NCI-H2107 (cell line): ENCODE measurements around the gene CDH13.

Source experiments
- DNase-seq: peaks from one replicate; lab custom pipeline; 2025; lab: John Stamatoyannopoulos, UW

The CDH13 gene

GRCh38 chr16:83579436-83579835 lies 952.7 kb downstream of the CDH13 start:
- DNase-seq = no peak

- DNase-seq = no peak
These were observed 954.3 kb downstream of the CDH13 start for GRCh38 chr16:83581082-83581481.

GRCh38 chr16:83581994-83582747 lies 955.4 kb downstream of the CDH13 start:
- DNase-seq = no peak

- DNase-seq = no peak
These were observed 959.3 kb downstream of the CDH13 start for GRCh38 chr16:83586036-83586435.

- DNase-seq = no peak
These were observed 959.9 kb downstream of the CDH13 start for GRCh38 chr16:83586461-83587200.

GRCh38 chr16:83587201-83587600 lies 960.4 kb downstream of the CDH13 start:
- no peak for DNase-seq

GRCh38 chr16:83588070-83588469 lies 961.3 kb downstream of the CDH13 start:
- DNase-seq = no peak

GRCh38 chr16:83589576-83589975 lies 962.8 kb downstream of the CDH13 start:
- no peak for DNase-seq

- no peak for DNase-seq
These were observed 966.0 kb downstream of the CDH13 start for GRCh38 chr16:83592778-83593177.

- no peak for DNase-seq
These were observed 973.2 kb downstream of the CDH13 start for GRCh38 chr16:83599789-83600462.

GRCh38 chr16:83602761-83603722 lies 976.3 kb downstream of the CDH13 start:
- DNase-seq = no peak

- DNase-seq = no peak
These were observed 977.2 kb downstream of the CDH13 start for GRCh38 chr16:83603723-83604570.

GRCh38 chr16:83606486-83607030 lies 979.8 kb downstream of the CDH13 start:
- DNase-seq = no peak

GRCh38 chr16:83609178-83609577 lies 982.4 kb downstream of the CDH13 start:
- no peak for DNase-seq

- no peak for DNase-seq
These were observed 988.6 kb downstream of the CDH13 start for GRCh38 chr16:83615141-83615952.

GRCh38 chr16:83615953-83616350 lies 989.2 kb downstream of the CDH13 start:
- DNase-seq = no peak

GRCh38 chr16:83619381-83620150 lies 992.8 kb downstream of the CDH13 start:
- no peak for DNase-seq

GRCh38 chr16:83622010-83622409 lies 995.2 kb downstream of the CDH13 start:
- no peak for DNase-seq
